ENCODE measurements around the gene STK32B.

Gene STK32B

GRCh38 chr4:5458676-5459075, 407.4 kb downstream of the STK32B start:
- no peak for DNase-seq

DNA sequence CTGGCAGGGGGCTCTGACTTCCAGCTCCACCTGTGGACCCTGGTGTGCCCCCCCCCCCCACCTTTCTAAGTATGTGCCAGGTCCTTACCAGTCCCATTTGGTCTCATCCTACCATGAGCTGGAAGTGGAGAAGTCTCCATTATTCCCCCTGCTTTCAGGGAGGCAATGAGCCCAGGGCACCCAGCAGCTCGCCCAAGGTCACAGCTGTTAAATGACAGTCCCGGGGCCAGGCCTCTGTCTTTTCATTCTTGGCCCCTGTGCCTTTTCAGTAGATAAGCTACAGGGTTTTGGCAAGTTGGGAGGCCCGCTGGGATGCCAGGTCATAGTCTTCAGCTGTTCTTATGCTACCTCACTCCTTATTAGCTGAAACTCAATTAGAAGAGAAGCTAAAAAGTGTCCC, 408.0 kb downstream of the STK32B start:
- DNase-seq = no peak

DNA sequence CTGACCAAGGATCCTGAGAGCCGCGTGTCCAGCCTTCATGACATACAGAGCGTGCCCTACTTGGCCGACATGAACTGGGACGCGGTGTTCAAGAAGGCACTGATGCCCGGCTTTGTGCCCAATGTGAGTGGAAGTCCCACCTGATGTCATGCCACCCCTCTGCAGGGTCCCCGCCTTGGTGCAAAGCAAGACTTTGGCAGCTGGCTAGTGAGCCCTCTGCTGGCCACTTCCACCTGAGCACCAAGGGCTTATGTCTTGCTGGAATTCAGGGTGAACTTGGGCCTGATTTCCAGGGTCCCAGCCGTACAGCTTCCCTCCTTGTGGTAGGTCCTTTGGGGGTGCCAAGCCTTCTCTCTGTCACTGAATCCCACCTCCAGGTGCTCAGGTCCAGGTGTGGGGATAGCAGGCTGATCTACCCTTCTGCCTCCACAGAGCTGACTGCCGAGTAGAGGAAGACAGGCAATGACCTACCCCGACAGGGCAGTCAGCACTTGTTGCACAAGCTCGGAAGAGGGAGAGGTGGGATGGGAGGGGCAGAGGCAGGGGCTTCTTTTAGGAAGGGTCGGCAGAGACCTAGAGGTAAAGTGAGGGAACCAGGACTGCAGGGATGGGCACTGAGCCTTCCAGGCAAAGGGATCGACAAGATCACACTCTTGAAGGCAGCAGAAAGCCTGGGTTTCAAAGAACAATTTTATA, 409.0 kb downstream of the STK32B start:
- DNase-seq = no peak

GRCh38 chr4:5461477-5461876, 410.2 kb downstream of the STK32B start:
- DNase-seq = no peak

GRCh38 chr4:5462254-5462835, 411.1 kb downstream of the STK32B start:
- DNase-seq = no peak

DNA sequence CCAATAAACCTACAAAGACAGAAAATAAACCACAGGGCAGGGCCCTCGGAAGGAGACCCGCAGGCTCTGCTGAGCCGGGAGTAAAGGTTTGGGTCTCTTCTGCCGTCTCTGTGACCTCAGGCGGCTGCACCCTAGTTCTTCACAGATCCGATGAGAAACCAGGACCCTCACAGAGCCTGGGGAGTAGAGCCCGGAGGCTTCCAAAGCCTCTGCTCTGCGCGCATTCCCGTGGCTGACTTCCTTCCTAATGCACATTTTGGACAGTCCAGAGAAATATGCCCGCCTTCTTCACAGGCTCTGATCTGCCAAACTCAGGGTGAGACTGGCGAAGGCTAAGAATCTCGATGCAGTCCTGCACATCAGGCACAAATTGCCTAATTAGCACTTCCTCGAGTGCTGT, 411.6 kb downstream of the STK32B start:
- no peak for DNase-seq

GRCh38 chr4:5463361-5463760, 412.1 kb downstream of the STK32B start:
- no peak for DNase-seq

GRCh38 chr4:5463936-5464650, 412.8 kb downstream of the STK32B start:
- DNase-seq = no peak

- DNase-seq = no peak
Measured at GRCh38 chr4:5465529-5465928, 414.2 kb downstream of the STK32B start.

- no peak for DNase-seq
Measured at GRCh38 chr4:5465956-5466355, 414.7 kb downstream of the STK32B start.

- no peak for DNase-seq
Measured at GRCh38 chr4:5467111-5467510, 415.8 kb downstream of the STK32B start.

DNA sequence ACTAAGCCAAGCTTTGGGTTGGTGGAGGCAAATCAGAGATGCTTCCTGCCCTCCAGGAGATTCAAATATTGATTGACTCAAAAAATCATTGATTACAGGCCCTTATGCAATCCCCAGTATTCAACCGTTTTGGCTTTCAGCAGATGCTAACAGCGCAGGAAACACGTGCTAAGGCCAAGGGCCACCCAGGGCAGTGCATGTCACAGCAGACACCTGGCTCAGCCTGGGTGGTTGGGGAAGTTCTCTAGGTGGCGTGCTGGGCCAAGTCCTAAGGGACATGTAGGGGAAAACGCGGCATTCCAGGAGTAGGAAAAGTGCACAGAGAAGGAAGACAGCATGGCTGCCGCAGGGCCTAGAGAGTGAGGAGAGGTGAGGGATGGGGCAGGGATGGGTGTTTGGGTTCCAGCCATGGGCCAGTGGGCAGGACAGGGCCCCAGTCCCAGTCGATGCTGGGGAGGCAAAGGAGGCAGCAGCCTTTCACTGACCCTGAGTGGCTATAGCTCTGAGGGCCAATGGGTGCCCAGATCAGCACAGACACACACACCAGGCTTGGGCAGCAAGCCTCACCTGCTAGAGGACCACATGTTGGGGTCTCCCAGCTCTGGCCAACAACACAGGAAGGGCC, 418.0 kb downstream of the STK32B start:
- no peak for DNase-seq

- no peak for DNase-seq
Measured at GRCh38 chr4:5469861-5470260, 418.6 kb downstream of the STK32B start.

DNA sequence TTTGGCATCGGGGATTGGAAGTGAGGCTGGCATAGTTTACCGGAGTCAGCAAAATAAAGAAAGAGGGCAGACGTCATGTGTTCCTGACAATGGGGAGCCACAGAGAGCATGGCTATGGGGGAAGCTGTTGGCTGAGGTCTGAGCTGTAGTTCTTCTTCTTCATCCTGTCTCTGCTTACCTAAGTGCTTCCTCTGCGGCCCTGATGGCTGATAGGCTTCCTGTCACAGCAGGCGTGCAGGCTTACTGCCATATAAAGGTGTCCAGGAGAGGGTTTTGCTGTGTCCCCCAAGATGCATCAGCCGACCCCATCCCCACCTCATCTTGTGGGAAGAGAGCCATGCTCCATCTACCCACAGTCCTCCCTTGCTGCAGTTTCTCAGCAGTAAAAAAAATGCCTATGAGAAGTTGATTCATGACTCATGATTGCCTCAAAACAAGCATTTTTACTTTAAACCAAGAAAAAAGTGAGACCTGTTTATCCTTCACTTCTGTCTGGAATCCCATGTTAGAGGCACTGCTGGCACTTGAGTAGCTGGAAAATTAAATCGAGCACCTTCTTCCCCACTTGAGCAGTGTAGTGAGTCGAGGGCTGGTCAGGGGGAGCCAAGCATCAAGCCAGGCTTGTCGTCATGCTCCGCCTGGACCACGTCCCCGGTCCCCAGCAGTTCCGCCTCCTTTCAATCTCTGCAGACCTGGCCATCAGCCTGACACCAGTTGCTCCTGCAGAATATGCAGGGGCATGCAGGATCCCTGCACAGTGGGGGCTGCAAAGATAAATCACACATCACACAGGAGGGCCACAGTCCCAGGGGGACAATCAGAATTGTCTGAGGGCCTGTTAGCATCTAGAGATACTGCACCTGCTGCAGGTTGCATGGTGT, 419.3 kb downstream of the STK32B start:
- DNase-seq = no peak

- DNase-seq = no peak
Measured at GRCh38 chr4:5471206-5471605, 419.9 kb downstream of the STK32B start.

GRCh38 chr4:5471691-5472090, 420.4 kb downstream of the STK32B start:
- DNase-seq = no peak

DNA sequence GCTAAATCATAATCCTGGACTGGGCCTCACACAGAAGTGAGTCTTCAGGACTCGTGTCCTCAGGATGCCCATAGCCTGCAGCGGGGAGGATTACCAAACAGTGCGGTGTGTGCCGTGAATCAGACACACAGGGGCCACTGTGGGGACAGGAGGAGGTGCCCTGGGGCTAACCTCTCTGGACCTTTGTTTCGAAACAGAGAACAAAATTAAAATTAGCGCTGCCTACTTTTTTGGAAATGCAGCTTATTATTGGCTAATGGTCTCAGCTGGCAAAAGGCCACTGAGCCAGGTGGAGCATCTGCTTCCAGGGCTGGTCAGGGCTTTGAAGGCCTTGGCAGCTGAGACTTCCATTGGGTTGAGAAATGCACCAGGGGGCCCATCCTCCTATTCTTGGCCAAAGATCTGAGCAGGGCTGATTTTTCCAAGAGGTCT, 420.9 kb downstream of the STK32B start:
- no peak for DNase-seq

GRCh38 chr4:5473125-5473524, 421.8 kb downstream of the STK32B start:
- DNase-seq = no peak

DNA sequence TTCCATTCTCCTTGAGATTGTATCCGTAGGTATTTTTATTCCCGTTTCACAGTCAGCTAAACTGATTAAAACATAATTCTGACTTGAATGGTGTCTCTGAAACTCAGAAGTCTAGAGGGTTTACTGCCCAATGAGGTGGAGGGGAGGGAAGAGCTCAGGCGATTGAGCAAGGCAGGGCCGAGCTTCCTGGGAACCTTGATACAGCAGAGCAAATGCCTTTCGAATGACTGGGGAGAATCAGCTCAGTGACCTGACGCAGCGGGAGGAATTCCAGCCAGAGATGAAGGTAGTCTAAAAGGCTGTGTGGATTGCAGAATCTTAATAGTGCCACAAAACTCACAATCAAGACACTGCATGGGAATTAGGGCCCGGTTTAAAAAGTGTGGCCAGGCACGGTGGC, 423.5 kb downstream of the STK32B start:
- no peak for DNase-seq

DNA sequence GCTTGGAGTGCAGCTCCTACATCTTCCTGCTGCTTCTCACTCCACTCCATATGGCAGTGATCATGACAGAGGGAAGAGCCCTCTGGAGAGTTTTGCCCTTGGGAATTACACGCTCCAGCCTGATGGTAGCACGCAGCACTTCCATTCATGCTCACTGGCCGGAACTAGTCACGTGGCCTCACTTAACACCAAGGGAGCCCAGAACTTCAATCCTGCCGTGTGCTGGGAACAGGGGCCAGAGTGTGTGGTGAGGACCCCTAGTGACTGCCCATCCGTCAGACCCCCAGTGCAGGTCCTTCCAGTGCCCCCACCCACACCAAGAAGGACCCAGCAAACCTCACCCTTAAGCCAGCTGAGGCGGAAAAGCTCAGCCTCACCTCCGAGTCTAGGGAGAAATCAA, 426.3 kb downstream of the STK32B start:
- DNase-seq = no peak

- no peak for DNase-seq
Measured at GRCh38 chr4:5478169-5478568, 426.9 kb downstream of the STK32B start.

DNA sequence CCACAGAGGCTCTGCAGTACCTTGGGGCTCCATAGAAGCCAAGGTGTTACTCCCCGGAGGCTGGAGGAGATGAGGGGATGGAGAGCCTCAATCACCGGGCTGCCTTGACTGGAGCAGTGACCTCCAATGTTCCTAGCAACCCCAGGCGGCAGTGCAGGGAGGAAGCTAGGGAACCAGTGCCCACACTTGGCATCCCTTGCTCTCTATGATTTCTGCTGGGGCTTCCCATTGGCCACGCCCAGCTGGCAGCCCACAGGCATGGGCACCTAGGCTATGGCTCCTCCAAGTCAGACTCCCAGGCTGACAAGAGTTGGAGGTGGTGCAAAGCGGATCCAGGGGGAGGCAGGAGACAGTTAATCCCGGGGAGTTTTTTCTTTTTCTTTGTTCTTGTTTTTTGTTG, 427.4 kb downstream of the STK32B start:
- no peak for DNase-seq

DNA sequence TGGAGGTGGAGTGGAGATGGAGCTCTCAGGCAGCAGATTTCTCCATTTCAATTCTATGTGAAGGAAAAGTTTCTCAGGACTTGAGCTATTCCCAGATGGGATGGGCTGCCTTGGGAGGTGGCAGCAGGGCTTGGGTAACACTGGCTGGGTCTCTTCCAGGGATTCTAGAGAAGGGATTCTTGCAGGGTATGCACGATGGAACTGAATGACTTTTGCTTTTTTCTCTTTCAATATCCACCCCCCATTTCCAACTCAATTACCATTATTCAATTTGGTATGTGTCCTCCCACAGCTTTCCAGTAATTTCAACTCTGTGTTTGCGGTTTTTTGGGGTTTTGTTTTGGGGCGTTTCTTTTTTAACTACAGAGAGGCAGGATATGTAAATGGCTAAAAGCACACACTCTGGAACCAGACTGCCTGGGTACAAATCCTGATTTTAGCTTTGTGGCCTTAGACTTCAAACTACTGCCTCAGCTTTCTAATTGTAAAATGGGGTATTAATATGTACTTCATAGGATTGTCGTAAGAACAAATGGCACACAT, 428.3 kb downstream of the STK32B start:
- DNase-seq = no peak
